ENCODE measurements around the gene RSPO3. TPM values are rescaled to one million over a fixed set of nuclear protein-coding genes. Genes with fewer than 3 reads are reported as not detected.

RSPO3 gene
- total RNA-seq, 1 experiment from 2014 or later: 0.11 TPM

DNA sequence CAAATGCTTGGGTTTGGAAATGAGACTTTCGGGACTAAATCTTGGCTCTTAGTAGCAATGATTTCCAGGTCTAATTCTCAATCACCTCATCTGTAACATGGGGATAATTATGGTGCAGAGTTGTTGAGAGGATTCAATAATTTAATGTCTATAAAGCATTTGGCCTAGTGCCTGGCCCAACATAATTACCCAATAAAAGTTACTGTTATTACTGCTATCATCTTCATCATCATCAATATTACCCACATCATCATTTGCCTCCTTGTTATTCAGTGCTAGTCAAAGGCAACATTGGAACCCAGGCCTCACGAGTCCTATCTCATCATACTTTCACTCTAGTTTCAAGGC is 34.5 kb upstream of the RSPO3 start:
- TF ChIP-seq, protein P1, sequence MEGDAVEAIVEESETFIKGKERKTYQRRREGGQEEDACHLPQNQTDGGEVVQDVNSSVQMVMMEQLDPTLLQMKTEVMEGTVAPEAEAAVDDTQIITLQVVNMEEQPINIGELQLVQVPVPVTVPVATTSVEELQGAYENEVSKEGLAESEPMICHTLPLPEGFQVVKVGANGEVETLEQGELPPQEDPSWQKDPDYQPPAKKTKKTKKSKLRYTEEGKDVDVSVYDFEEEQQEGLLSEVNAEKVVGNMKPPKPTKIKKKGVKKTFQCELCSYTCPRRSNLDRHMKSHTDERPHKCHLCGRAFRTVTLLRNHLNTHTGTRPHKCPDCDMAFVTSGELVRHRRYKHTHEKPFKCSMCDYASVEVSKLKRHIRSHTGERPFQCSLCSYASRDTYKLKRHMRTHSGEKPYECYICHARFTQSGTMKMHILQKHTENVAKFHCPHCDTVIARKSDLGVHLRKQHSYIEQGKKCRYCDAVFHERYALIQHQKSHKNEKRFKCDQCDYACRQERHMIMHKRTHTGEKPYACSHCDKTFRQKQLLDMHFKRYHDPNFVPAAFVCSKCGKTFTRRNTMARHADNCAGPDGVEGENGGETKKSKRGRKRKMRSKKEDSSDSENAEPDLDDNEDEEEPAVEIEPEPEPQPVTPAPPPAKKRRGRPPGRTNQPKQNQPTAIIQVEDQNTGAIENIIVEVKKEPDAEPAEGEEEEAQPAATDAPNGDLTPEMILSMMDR (IDR thresholded peaks at IDR 0.05; ENCODE audit: insufficient read depth in 1 of 2, low read depth in 1 of 2, low read length in 1 of 2, severe bottlenecking in 1 of 2, unreplicated experiment in 1 of 2): no peak
- no peak for DNase-seq
- peaks cover 7% of the 10 kb centered on the region for H3K9me3 Mint-ChIP-seq (ENCODE audit: unreplicated experiment)
- Histone ChIP-seq H3K4me1 (peaks cover 16% of the 10 kb centered on the region), H3K27me3 (replicated peaks; ENCODE audit: control insufficient read depth, insufficient read depth, low read length) (no peaks in the 10 kb centered on the region), H3K36me3 (ENCODE audit: control insufficient read depth, insufficient read depth, low read length) (no peaks in the 10 kb centered on the region), H3K4me3 (ENCODE audit: low read depth, low read length) (no peak overlapping the region), H3K9me3 (no peaks in the 10 kb centered on the region)
- peaks cover 27% of the 10 kb centered on the region for H3K4me1 Mint-ChIP-seq (ENCODE audit: low read depth, unreplicated experiment)
- H3K4me3 Mint-ChIP-seq (ENCODE audit: unreplicated experiment): no peak overlapping the region
- CTCF ChIA-PET: no interaction called here
- POLR2A ChIA-PET: no interaction called here
- no peaks in the 10 kb centered on the region for H3K36me3 Mint-ChIP-seq (ENCODE audit: insufficient read depth, unreplicated experiment)
- intact Hi-C loops (cut with micrococcal nuclease; ENCODE audit: unreplicated experiment): loop anchor here (1.0 to 5.0 kb wide), 2 partner anchors 61 to 222 kb away; no protein-coding TSS in a partner anchor
- H3K27ac Mint-ChIP-seq (ENCODE audit: unreplicated experiment): no peak overlapping the region
- H3K27me3 Mint-ChIP-seq (ENCODE audit: insufficient read depth, unreplicated experiment): peaks cover 2% of the 10 kb centered on the region
- no TSS peak for BruUV-seq (replicated peaks)

GRCh38 chr6:127085181-127085580 is 33.3 kb upstream of the RSPO3 start:
- Mint-ChIP-seq H3K27ac (ENCODE audit: unreplicated experiment) (peak overlapping the region; percentile 11), H3K36me3 (ENCODE audit: insufficient read depth, unreplicated experiment) (no peaks in the 10 kb centered on the region), H3K9me3 (ENCODE audit: unreplicated experiment) (no peaks in the 10 kb centered on the region), H3K27me3 (ENCODE audit: insufficient read depth, unreplicated experiment) (peaks cover 2% of the 10 kb centered on the region), H3K4me3 (ENCODE audit: unreplicated experiment) (no peak overlapping the region), H3K4me1 (ENCODE audit: low read depth, unreplicated experiment) (peaks cover 34% of the 10 kb centered on the region)
- no peak for DNase-seq
- POLR2A ChIA-PET: no interaction called here
- intact Hi-C loops (cut with micrococcal nuclease; ENCODE audit: unreplicated experiment): no loop called here
- TF ChIP-seq, protein P1 (IDR thresholded peaks at IDR 0.05; ENCODE audit: insufficient read depth in 1 of 2, low read depth in 1 of 2, low read length in 1 of 2, severe bottlenecking in 1 of 2, unreplicated experiment in 1 of 2): no peak
- no peaks in the 10 kb centered on the region for H3K9me3 ChIP-seq
- no TSS peak for BruUV-seq (replicated peaks)
- CTCF ChIA-PET: no interaction called here
- no peak overlapping the region for H3K4me3 ChIP-seq (ENCODE audit: low read depth, low read length)
- peaks cover 23% of the 10 kb centered on the region for H3K4me1 ChIP-seq
- no peaks in the 10 kb centered on the region for H3K36me3 ChIP-seq (ENCODE audit: control insufficient read depth, insufficient read depth, low read length)
- no peaks in the 10 kb centered on the region for H3K27me3 ChIP-seq (replicated peaks; ENCODE audit: control insufficient read depth, insufficient read depth, low read length)

GRCh38 chr6:127090051-127090450 is 28.4 kb upstream of the RSPO3 start:
- CTCF ChIA-PET: no interaction called here
- TF ChIP-seq, protein P1 (IDR thresholded peaks at IDR 0.05; ENCODE audit: insufficient read depth in 1 of 2, low read depth in 1 of 2, low read length in 1 of 2, severe bottlenecking in 1 of 2, unreplicated experiment in 1 of 2): no peak
- no peaks in the 10 kb centered on the region for H3K27me3 ChIP-seq (replicated peaks; ENCODE audit: control insufficient read depth, insufficient read depth, low read length)
- Mint-ChIP-seq H3K9me3 (ENCODE audit: unreplicated experiment) (no peaks in the 10 kb centered on the region), H3K27me3 (ENCODE audit: insufficient read depth, unreplicated experiment) (peaks cover 2% of the 10 kb centered on the region), H3K4me3 (ENCODE audit: unreplicated experiment) (no peak overlapping the region), H3K36me3 (ENCODE audit: insufficient read depth, unreplicated experiment) (no peaks in the 10 kb centered on the region), H3K27ac (ENCODE audit: unreplicated experiment) (peak overlapping the region; percentile 12), H3K4me1 (ENCODE audit: low read depth, unreplicated experiment) (peaks cover 17% of the 10 kb centered on the region)
- H3K4me1 ChIP-seq: peaks cover 7% of the 10 kb centered on the region; the same call in 1 of the 2 replicates
- H3K9me3 ChIP-seq: no peaks in the 10 kb centered on the region
- H3K4me3 ChIP-seq (ENCODE audit: low read depth, low read length): no peak overlapping the region
- intact Hi-C loops (cut with micrococcal nuclease; ENCODE audit: unreplicated experiment): no loop called here
- DNase-seq: no peak
- POLR2A ChIA-PET: no interaction called here
- no TSS peak for BruUV-seq (replicated peaks)
- no peaks in the 10 kb centered on the region for H3K36me3 ChIP-seq (ENCODE audit: control insufficient read depth, insufficient read depth, low read length)
